Measurements from ENCODE around the gene PLP1. TPM values are rescaled to one million over a fixed set of nuclear protein-coding genes. Genes with fewer than 3 reads are reported as not detected.

PLP1 gene
- total RNA-seq, 1 donor from 2014 or later = 0.46 TPM

DNA sequence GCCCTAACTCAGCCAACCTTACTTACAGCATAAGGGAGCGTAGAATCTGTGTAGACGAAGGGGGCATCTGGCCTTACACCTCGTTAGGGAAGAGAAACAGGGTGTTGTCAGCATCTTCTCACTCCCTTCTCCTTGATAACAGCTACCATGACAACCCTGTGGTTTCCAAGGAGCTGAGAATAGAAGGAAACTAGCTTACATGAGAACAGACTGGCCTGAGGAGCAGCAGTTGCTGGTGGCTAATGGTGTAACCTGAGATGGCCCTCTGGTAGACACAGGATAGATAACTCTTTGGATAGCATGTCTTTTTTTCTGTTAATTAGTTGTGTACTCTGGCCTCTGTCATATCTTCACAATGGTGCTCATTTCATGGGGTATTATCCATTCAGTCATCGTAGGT, 14.6 kb downstream of the PLP1 start:
- TF ChIP-seq, protein P1, sequence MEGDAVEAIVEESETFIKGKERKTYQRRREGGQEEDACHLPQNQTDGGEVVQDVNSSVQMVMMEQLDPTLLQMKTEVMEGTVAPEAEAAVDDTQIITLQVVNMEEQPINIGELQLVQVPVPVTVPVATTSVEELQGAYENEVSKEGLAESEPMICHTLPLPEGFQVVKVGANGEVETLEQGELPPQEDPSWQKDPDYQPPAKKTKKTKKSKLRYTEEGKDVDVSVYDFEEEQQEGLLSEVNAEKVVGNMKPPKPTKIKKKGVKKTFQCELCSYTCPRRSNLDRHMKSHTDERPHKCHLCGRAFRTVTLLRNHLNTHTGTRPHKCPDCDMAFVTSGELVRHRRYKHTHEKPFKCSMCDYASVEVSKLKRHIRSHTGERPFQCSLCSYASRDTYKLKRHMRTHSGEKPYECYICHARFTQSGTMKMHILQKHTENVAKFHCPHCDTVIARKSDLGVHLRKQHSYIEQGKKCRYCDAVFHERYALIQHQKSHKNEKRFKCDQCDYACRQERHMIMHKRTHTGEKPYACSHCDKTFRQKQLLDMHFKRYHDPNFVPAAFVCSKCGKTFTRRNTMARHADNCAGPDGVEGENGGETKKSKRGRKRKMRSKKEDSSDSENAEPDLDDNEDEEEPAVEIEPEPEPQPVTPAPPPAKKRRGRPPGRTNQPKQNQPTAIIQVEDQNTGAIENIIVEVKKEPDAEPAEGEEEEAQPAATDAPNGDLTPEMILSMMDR (IDR thresholded peaks at IDR 0.05; ENCODE audit: unreplicated experiment) = no peak
- Mint-ChIP-seq H3K27me3 (no peaks in the 10 kb centered on the region), H3K4me3 (ENCODE audit: low read depth) (no peak overlapping the region), H3K36me3 (ENCODE audit: insufficient read depth) (peaks cover 1% of the 10 kb centered on the region), H3K4me1 (ENCODE audit: low read depth) (peaks cover 10% of the 10 kb centered on the region), H3K9me3 (ENCODE audit: low read depth) (no peaks in the 10 kb centered on the region), H3K27ac (no peak overlapping the region)
- no peak for DNase-seq (ENCODE audit: low spot score, unreplicated experiment)

DNA sequence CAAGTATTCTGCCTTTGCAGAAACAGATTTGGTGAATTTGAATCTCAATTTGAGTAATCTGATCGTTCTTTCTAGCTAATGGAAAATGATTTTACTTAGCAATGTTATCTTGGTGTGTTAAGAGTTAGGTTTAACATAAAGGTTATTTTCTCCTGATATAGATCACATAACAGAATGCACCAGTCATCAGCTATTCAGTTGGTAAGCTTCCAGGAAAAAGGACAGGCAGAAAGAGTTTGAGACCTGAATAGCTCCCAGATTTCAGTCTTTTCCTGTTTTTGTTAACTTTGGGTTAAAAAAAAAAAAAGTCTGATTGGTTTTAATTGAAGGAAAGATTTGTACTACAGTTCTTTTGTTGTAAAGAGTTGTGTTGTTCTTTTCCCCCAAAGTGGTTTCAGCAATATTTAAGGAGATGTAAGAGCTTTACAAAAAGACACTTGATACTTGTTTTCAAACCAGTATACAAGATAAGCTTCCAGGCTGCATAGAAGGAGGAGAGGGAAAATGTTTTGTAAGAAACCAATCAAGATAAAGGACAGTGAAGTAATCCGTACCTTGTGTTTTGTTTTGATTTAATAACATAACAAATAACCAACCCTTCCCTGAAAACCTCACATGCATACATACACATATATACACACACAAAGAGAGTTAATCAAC, 15.3 kb downstream of the PLP1 start:
- H3K4me3 Mint-ChIP-seq (ENCODE audit: low read depth) = no peak overlapping the region
- H3K27ac Mint-ChIP-seq = no peak overlapping the region
- H3K9me3 Mint-ChIP-seq (ENCODE audit: low read depth) = no peaks in the 10 kb centered on the region
- H3K4me1 Mint-ChIP-seq (ENCODE audit: low read depth) = peaks cover 10% of the 10 kb centered on the region
- H3K36me3 Mint-ChIP-seq (ENCODE audit: insufficient read depth) = no peaks in the 10 kb centered on the region
- DNase-seq (ENCODE audit: low spot score, unreplicated experiment) = no peak
- H3K27me3 Mint-ChIP-seq = no peaks in the 10 kb centered on the region
- TF ChIP-seq, protein P1 (IDR thresholded peaks at IDR 0.05; ENCODE audit: unreplicated experiment) = no peak

- TF ChIP-seq, protein P1 (IDR thresholded peaks at IDR 0.05; ENCODE audit: unreplicated experiment) = no peak
- Mint-ChIP-seq H3K36me3 (ENCODE audit: insufficient read depth) (no peaks in the 10 kb centered on the region), H3K9me3 (ENCODE audit: low read depth) (no peaks in the 10 kb centered on the region), H3K27ac (no peak overlapping the region), H3K4me1 (ENCODE audit: low read depth) (peaks cover 10% of the 10 kb centered on the region), H3K27me3 (no peaks in the 10 kb centered on the region), H3K4me3 (ENCODE audit: low read depth) (no peak overlapping the region)
- no peak for DNase-seq (ENCODE audit: low spot score, unreplicated experiment)
Measured at GRCh38 chrX:103792916-103793544, 16.4 kb downstream of the PLP1 start.

DNA sequence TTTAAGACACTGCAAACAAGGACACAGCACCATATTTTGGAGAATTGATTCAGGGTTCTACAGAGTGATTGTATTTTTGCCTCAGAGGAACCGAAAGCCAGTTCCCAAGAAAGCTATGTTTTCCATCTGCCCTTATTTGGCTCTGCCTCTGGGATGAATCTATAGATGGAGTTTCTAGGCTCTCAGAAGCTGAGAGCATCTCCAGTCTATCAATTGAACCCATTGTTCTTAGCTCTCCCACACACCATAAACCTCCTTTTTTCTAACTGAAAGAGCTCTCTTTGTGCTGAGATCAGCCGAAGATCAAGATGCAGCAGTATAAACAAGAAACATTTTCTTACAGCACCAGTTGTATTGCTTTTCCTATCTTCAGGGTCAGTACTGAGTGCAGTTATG, 16.9 kb downstream of the PLP1 start:
- H3K36me3 Mint-ChIP-seq (ENCODE audit: insufficient read depth) = no peaks in the 10 kb centered on the region
- H3K27ac Mint-ChIP-seq = no peak overlapping the region

DNA sequence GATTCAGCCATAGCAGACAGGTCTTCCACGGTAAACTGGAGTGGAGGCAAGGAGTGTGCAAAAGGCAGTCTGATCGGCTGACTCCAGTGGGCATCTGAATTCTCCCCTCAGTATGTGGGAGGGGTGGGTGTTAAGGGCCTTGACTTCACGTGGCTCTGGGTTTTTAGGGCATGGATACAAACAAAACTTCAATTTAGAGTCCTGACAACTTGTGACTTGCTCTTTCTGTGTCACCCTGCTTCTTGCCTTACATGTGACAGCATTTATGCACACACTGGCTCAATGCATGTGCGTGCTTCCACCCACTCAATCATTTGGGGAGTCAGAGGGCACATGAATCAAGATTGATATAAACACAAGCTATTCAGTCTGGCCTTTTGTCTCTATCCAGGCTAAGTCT, 17.5 kb downstream of the PLP1 start:
- H3K36me3 Mint-ChIP-seq (ENCODE audit: insufficient read depth) = no peaks in the 10 kb centered on the region
- TF ChIP-seq, protein P1 (IDR thresholded peaks at IDR 0.05; ENCODE audit: unreplicated experiment) = no peak
- H3K27me3 Mint-ChIP-seq = no peaks in the 10 kb centered on the region
- H3K9me3 Mint-ChIP-seq (ENCODE audit: low read depth) = no peaks in the 10 kb centered on the region
- no peak overlapping the region for H3K4me3 Mint-ChIP-seq (ENCODE audit: low read depth)
- H3K4me1 Mint-ChIP-seq (ENCODE audit: low read depth) = peaks cover 10% of the 10 kb centered on the region
- DNase-seq (ENCODE audit: low spot score, unreplicated experiment) = no peak
- H3K27ac Mint-ChIP-seq = no peak overlapping the region

More for the DNA sequence above, 16.9 kb downstream of the PLP1 start:
- DNase-seq (ENCODE audit: low spot score, unreplicated experiment) = no peak
- no peaks in the 10 kb centered on the region for H3K9me3 Mint-ChIP-seq (ENCODE audit: low read depth)
- peaks cover 10% of the 10 kb centered on the region for H3K4me1 Mint-ChIP-seq (ENCODE audit: low read depth)
- no peak overlapping the region for H3K4me3 Mint-ChIP-seq (ENCODE audit: low read depth)
- no peaks in the 10 kb centered on the region for H3K27me3 Mint-ChIP-seq
- TF ChIP-seq, protein P1 (IDR thresholded peaks at IDR 0.05; ENCODE audit: unreplicated experiment) = no peak

All from progenitor cell of endocrine pancreas (in vitro differentiated cells).